HG03045 (cell line): ENCODE measurements around the gene SFMBT2.
A peak's percentile ranks its signal among the peaks of the same experiment; 100 is the strongest.

Source experiments
- ATAC-seq: cut with Tn5 transposase; IDR thresholded peaks from one replicate; pipeline ENCODE4 v1.9.1; 2021; ENCODE audit warnings: mild to moderate bottlenecking, moderate library complexity; ENCODE audit not compliant: unreplicated experiment

Gene SFMBT2

GRCh38 chr10:7410862-7411670 is at the start of gene SFMBT2:
TSS of gene SFMBT2 (minus strand) at chr10:7411034. CDS start at chr10:7381898, 29,136 bp downstream.
- ATAC-seq = peak; percentile 47

- no peak for ATAC-seq
Measured at GRCh38 chr10:7460006-7460405, 49.2 kb upstream of the SFMBT2 start.

DNA sequence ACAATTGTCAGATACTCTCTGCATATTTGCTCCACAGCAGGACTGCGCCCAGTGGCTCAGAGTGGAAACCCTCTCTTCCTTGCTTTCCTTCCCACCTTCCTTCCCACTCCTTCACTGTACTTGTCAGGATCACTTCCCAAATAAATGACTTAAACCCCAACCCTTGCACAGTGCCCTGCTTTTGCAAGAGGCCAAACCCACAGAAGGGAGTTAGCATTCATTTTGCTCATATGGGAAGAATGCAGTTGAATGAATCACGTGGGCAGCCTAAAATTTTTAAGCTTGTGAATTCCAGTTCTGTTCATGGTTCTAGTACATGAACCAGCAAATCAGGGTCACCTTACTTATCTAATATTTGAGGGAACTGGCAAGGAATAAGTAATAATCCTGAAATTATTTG is 47.7 kb upstream of the SFMBT2 start:
- ATAC-seq = no peak

DNA sequence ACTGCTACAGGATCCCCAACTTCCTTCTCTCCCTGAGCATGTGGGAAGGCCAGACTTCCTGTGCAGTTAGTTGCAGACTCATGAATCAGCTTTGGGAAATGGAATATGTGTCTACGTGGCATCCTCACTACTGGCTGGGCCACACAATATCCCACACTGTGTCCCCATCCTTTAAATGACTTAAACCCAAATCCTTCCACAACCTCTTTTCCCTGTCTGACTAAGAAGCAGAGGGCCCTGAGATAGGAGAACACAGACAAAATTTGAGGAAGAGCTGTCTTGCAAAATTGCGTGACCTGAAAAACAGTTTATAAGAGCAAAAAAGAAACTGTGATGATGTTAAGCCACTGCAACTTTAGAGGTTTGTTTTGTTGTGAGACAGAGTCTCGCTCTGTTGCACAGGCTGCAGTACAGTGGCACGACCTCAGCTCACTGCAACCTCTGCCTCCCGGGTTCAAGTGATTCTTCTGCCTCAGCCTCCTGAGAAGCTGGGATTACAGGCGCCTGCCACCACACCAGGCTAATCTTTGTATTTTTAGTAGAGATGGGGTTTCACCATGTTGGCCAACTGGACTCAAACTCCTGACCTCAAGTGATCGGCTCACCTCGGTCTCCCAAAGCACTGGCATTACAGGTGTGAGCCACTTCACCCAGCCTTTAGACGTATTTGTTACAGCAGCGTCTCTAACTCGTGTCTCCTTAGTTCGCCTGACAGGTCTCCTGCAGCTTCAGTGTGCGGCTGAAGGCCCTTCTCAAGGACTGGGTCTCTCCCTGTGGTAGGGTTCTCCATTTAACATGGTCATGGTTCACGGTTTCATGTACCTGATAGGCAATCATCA is 46.9 kb upstream of the SFMBT2 start:
- no peak for ATAC-seq

GRCh38 chr10:7449063-7449695 is 38.3 kb upstream of the SFMBT2 start:
- ATAC-seq = no peak

DNA sequence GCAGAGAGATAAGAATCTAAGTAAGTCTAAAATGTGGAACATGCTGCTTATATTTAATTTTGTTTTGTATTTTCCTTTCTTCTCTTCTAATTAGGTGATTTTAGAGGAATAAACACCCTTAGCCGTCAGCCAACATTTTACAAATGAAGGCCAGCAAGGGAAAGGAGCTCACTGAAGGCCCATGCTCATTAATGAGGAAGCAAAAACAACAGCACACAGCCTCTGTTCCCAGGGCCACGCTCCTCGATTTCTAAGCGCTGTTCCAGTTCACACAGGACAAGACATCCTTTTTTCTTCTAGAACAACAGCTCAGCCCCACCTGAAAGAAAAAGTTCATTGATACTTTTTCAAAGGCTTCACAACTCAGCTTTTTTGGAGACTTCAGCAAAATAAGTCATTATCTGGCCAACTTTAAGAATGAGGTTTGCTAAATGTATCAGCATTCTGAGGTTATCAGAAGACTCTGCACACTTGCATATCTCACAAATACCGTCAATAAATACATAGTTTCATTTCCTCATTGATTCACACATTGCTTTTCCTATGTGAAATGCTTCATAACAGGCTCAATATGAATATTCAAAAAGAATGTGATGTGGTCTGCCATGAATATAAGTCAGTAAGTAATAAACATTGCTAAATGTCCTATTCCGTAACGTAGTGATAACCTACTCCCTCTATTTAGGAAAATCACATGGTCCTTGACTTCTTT is 34.8 kb upstream of the SFMBT2 start:
- ATAC-seq = no peak

DNA sequence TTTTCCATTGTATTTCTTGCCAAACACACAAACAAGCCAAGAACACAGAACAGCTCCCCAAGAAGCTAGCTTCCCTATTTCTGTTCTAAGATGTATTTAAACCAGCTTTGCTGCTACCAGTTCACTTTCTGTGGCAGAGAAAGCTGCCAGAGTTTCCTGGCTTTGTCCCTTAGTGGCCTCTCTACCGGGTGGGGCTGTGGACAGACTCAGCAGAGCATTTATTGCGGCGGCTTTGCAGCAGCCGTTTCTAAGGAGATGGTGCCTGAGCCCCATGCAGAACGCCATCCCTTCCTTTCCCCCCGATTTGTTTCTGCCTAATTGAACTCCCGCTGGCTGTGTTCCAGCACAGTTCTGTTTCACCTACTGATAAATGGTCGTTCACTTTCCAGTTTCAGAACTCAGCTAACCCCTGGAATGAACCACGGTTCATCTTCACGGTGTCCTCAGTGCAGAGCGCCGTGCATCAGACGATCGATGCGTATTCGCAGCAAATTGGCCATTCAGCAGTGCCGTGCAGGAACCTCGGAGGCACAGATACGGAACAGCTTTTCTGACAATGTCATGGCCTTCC is 33.8 kb upstream of the SFMBT2 start:
- ATAC-seq = no peak

DNA sequence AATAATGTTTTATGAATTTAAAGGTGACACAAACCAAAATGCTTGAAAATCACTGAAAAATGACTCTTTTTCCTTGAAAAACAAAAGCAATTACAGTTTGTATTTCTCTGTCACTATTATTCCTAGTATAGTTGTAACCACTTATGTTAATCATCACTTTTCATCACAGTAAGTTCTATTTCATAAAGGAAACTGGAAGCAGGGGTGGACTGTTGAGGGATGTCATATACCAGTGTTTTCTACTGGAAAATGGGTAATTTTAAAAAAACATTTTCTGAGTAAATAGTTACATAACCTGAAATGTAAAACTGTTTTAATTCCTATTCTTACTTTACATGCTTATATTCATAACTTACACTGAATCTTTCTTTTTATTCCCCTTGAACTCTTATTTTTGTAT is 32.2 kb upstream of the SFMBT2 start:
- no peak for ATAC-seq

- no peak for ATAC-seq
Measured at GRCh38 chr10:7441403-7442147, 30.7 kb upstream of the SFMBT2 start.

DNA sequence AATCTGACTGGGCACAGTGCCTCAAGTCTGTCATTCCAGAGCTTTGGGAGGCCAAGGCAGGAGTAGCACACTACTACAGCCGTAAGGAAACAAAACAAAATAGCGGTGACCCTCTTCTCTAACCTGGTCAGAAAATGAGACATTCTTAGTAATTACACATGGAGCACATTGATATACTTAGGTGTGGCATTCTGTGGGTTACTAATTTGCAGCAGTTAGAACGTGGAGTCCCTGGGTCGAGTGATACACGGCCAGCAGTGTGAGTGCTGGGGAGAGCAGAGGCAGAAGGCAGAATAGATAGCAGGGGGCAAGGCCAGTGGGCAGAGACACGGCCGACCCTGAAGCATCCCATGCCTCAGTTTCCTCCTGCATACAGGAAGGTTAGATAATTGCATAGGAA is 28.9 kb upstream of the SFMBT2 start:
- no peak for ATAC-seq

DNA sequence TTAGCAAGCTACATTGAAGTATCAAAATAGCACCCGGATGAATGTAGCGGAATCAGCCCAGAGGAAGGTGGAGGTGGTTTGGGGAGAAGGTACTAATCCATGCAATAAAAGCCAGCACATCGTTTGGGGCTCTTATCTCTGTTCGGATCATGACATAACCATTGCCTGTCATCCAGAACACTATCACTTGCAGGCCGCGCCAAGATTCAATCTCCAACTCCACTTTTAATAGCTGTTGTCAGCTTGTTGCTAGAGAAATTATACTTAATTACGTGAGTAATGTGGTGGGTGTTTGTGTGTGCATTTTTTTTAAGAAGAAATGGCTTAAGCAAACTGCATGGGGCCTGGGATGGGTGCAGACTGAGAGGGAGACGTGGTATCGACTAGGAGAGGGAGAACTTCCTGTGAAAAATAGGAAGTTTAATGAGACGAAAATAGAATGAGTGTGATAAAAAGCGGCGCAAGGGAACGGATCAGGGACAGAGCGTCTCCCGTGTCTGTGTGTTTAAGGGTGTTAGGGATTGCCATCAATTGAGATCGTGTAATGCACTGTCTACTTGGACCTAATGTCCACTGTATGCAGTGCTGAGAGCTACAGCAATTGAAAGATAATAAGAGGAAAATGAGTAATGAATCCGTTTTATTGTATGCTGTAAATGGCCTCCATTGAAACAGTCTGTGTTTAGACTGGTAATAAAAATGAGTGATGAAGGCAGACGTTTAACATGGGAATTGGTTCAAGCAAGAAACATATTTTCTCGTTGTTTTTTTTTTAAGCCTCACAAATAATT is 27.6 kb upstream of the SFMBT2 start:
- ATAC-seq = no peak

DNA sequence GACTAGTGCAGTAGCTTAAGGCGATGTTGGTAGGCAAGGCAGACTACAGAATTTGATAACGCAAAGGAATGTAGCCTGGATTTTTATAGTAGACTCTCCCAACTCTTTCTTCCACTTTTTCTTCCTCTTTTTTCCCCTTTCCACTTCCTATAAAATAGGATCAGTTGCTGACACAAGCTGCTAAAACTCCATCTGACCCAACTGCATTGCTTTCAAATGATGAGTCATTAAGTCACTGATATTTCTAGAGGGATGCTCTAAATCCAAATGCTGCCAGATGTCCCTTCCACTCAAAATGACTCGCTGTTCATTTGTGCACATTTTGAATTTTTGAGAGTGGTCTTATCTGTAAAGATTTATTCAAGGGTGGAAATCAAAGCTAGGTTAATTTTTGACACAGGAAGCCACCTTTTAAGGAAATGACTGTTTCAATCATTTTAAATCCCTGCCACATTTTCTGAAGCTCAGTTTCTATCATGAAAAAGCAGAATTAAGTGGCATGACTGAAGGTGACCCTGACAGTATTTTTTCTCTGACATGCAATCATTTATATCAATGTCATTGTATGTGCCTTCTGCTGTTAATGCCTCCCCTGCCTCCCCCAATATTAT is 25.8 kb upstream of the SFMBT2 start:
- ATAC-seq = no peak

- peak; percentile 55 for ATAC-seq
Measured at GRCh38 chr10:7435674-7436073, 24.8 kb upstream of the SFMBT2 start.

DNA sequence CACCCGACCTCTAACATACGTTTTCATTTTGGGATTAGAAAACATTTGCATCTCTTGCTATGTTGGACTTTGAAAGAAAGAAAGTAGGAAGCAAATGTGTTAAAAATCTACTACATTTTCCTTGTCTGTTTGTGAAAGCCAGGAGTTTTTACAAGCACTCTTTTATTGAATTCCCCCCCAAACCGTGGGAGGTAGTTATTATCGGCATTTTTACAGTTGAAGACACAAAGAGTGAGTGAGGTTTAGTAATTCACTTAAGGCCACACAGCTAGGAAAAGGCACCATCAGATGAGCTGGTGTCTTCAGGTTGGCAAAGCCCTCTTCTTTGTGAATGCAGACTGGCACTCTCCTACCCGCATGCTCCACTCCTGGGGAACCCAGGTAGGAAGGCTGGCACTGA is 23.5 kb upstream of the SFMBT2 start:
- no peak for ATAC-seq

DNA sequence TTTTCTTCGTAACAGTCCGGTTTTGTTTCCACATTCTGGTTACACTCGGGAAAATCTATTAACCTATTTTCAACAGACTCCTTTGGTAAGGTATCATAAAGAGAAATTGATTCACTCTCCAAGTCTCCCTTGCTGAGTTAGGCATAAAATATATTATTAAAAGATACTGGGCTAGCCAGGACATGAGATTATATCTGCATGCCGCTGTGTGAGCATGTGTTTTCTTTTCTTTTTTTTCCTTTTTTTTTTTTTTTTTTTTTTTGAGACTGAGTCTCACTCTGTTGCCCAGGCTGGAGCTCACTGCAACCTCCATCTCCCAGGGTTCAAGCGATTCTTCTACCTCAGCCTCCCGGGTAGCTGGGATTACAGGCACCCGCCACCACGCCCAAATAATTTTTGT is 23.0 kb upstream of the SFMBT2 start:
- no peak for ATAC-seq

GRCh38 chr10:7432884-7433726 is 22.3 kb upstream of the SFMBT2 start:
- no peak for ATAC-seq

DNA sequence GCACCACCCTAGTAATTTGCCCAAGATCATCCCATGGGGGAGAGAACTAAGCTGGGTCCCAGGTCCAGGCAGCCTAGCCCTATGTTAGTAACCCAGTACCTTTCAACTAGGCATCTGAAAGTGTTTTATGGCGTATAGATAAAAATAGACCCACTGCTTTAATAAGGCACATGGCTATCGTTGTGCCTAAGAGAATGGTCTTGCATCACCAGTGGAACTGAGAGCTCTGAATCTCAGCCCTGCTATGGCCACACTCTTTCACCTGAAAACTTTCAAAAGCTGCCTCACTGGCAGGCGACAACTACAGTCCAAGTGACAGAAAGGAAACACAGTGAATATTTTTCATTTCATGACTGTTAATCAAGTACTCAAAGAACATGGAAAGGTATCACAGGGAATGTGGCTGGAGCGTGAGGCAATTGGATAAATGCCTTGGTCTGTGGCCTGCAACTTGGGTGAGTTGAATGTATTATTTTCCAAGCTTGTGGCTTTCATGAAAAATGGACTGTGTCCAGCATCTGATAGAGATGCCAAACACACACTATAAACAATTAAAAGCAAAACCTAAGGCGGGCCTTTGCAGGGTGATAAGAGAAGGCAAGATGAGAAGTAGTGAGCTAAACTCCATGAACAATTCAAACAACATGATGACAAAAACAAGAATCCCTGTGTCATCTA is 18.0 kb upstream of the SFMBT2 start:
- ATAC-seq = no peak
